Measurements from ENCODE around the gene SLC39A11. TPM values are rescaled to one million over a fixed set of nuclear protein-coding genes. Genes with fewer than 3 reads are reported as not detected.

Gene SLC39A11
- total and polyA plus RNA-seq, 3 donors from 2014 or later, result 11.4 to 18.6 (median 18.0) TPM

DNA sequence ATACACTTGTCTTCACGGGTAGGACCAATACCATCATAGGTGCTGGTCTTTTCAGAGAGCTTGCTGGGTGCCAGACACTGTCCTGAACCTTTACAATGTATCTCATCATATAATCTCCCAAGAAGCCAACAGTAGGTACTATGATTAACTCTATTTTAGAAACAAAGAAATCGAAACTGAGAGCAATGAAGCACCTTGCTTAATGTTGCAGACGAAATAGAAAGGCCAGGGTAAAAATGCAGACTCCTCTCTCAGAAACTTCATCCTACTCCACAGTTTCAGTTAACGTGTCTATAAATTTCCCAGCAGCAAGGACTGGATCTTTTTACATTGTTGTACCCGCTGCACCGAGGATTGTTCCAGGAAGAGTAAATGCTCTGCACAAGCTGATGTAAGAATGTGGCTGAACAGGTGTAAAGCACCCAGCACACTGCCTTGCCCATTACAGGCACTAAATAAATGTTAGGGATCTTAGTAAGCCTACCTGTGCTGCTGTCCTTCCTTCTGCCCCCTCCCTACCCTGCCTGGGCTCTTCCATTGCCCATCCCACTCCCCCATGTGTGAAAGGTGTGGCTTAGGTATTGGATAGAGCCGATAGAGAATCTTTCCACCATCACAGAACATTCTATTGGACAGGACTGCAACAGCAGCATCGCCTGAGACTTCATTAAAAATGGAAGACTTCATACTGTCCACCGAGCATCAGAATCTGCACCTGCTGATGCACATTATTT lies 495.0 kb downstream of the SLC39A11 start:
- Histone ChIP-seq H3K36me3 (ENCODE audit: low read depth, missing control alignments) (no peaks in the 10 kb centered on the region), H3K27ac (no peak overlapping the region), H3K9me3 (no peaks in the 10 kb centered on the region), H3K4me1 (peaks cover 4% of the 10 kb centered on the region), H3K27me3 (no peaks in the 10 kb centered on the region), H3K4me3 (no peak overlapping the region)
- intact Hi-C loops (cut with DNase I; ENCODE audit: low total_unique reads), result no loop called here
- WGBS, 2 donors, result 81 to 82% methylated on average over 9 of the region's 9 CpGs
- TF ChIP-seq POLR2A (IDR thresholded peaks at IDR 0.05) (no peak), CTCF (IDR thresholded peaks at IDR 0.05) (no peak)
- no peak for DNase-seq

Small RNAs within 50 kb of the gene (small RNA-seq; reads per million reads assigned to genes)
- gene RF00422, result 0 reads per million in 2 donors

Other genes with a start within 250 kb of the SLC39A11 start
- gene SSTR2, start 72.3 kb upstream of the SLC39A11 start, total RNA-seq, result under 1 TPM; 0.25 to 0.31 TPM
- 0.29 TPM for gene SSTR2, start 72.3 kb upstream of the SLC39A11 start, polyA plus RNA-seq (ENCODE audit: insufficient read depth, low read depth, low replicate concordance)
- 10 to 100 TPM; 56.3 to 58.3 TPM for gene COG1, start 100.4 kb upstream of the SLC39A11 start, total RNA-seq
- 61.8 TPM for gene COG1, start 100.4 kb upstream of the SLC39A11 start, polyA plus RNA-seq (ENCODE audit: insufficient read depth, low read depth, low replicate concordance)
- gene CPSF4L, start 169.2 kb upstream of the SLC39A11 start, total RNA-seq, result under 1 TPM in 1 of 2 donors, not detected in 1; 0.94 TPM
- gene CPSF4L, start 169.2 kb upstream of the SLC39A11 start, polyA plus RNA-seq (ENCODE audit: insufficient read depth, low read depth, low replicate concordance), result 0.79 TPM
- 100 to 1,000 TPM; 103 to 140 TPM for gene CDC42EP4, start 219.3 kb upstream of the SLC39A11 start, total RNA-seq
- gene CDC42EP4, start 219.3 kb upstream of the SLC39A11 start, polyA plus RNA-seq (ENCODE audit: insufficient read depth, low read depth, low replicate concordance), result 55.9 TPM

Measured in testis (tissue), 3 donors.